SH-SY5Y (cell line): ENCODE results near the gene PTPRK.

Experiments used
- GATA2 ChIP-seq: IDR thresholded peaks from 2 replicates; pipeline ENCODE4 v1.6.1; 2011; ENCODE audit warnings: mild to moderate bottlenecking, low read depth, low read length
- GATA3 ChIP-seq: IDR thresholded peaks from 2 replicates; pipeline ENCODE4 v1.6.1; 2011; ENCODE audit warnings: low read depth, mild to moderate bottlenecking, low read length, moderate library complexity

DNA sequence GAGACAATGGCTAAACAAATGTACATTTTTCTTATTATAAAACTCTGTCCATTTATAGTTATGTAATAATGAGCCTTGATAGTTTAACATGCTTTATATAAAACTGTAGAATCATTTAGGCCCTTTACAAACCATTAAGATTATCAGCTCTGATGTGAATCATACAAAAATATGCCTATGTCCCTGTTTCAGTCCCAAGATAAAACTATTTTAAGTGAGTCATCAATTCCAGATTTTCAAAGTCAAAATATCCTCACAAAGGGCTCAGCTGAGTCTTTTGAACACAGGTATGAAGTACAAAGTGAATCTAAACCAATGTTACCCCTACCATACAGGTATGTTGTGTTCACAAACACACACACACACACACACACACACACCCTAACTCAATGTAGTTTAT lies 88.0 kb downstream of the PTPRK start:
- no peak for TF ChIP-seq GATA2
- TF ChIP-seq GATA3 = no peak
